HepG2 (cell line): ENCODE measurements around the gene THRA. TPM values are rescaled to one million over a fixed set of nuclear protein-coding genes. Genes with fewer than 3 reads are reported as not detected.

Experiments used
- ATF4 ChIP-seq, 2 experiments: fragments of 450-650 bp in 1 of 2; sonication (generic) in 1 of 2; formaldehyde crosslinking; IDR thresholded peaks; 2 replicates each; pipeline versions ENCODE4 v1.5.0 to v1.8.0; 2020 to 2022; ENCODE audit warnings: mild to moderate bottlenecking in 1 of 2, missing genetic modification reagents in 1 of 2
- DMAP1 ChIP-seq: IDR thresholded peaks from 2 replicates; pipeline ENCODE4 v1.6.1; 2016
- HNF4A ChIP-seq: sonication (generic); formaldehyde crosslinking; IDR thresholded peaks from 2 replicates; pipeline ENCODE4 v1.4.0; 2020; ENCODE audit warnings: missing genetic modification reagents
- NKX3-1 ChIP-seq: sonication (generic); formaldehyde crosslinking; IDR thresholded peaks from 2 replicates; pipeline ENCODE4 v1.5.0; 2020; ENCODE audit warnings: missing genetic modification reagents
- RFX5 ChIP-seq: IDR thresholded peaks from 2 replicates; pipeline ENCODE4 v1.6.1; 2011; ENCODE audit warnings: low read depth, low read length, improper control_type of control experiment
- SATB2 ChIP-seq: sonication (generic); formaldehyde crosslinking; IDR thresholded peaks from 2 replicates; pipeline ENCODE4 v1.5.0; 2020; ENCODE audit warnings: missing genetic modification reagents
- ZMYM4 ChIP-seq: sonication (generic); formaldehyde crosslinking; IDR thresholded peaks from 2 replicates; pipeline ENCODE4 v1.8.1; 2023; ENCODE audit warnings: mild to moderate bottlenecking, missing genetic modification reagents
- ZNF512B ChIP-seq: sonication (generic); formaldehyde crosslinking; IDR thresholded peaks from 2 replicates; pipeline ENCODE4 v1.5.1; 2020; ENCODE audit warnings: missing genetic modification reagents, mild to moderate bottlenecking, borderline replicate concordance
- ZNF670 ChIP-seq: sonication (generic); formaldehyde crosslinking; IDR thresholded peaks from 2 replicates; pipeline ENCODE4 v1.8.0; 2022; ENCODE audit warnings: mild to moderate bottlenecking, missing genetic modification reagents, borderline replicate concordance
- ZNF772 ChIP-seq: sonication (generic); formaldehyde crosslinking; IDR thresholded peaks from 2 replicates; pipeline ENCODE4 v1.5.0; 2020; ENCODE audit warnings: mild to moderate bottlenecking, missing genetic modification reagents
- polyA plus RNA-seq, 8 experiments: library from polyadenylated mRNA; depleted of rRNA in 3 of 8; stranded (reverse) in 7 of 8; unstranded in 1 of 8; fragments of >200 nt; fragmentation: Illumina TruSeq in 4 of 8; extraction: Trizol in 4 of 8; gene quantifications; 2 replicates each; pipeline versions ENCODE4 v1.2.1 to v1.2.3, GENCODE V29; 2011 to 2016; ENCODE audit warnings: low read depth in 4 of 8, missing spikeins in 1 of 8, mixed read lengths in 1 of 8; ENCODE audit not compliant: insufficient read depth in 1 of 8
- total RNA-seq, 5 experiments: library from RNA; depleted of rRNA; stranded (reverse); fragments of >200 nt; fragmentation: Illumina TruSeq; extraction: Trizol; gene quantifications; 2 replicates each; pipeline ENCODE4 v1.2.3, GENCODE V29; 2016; ENCODE audit warnings: low read depth in 1 of 5

The THRA gene
- total and polyA plus RNA-seq, 2 of the 13 experiments (the other 11 are each of a cell fraction or from before 2014, with no cell fraction given) = 8.0 to 9.9 TPM

- TF ChIP-seq ZNF512B (CRISPR knock-in tag) (0 out of 2 replicates have a peak, but pooled peaks have one; percentile 61), ZNF772 (CRISPR knock-in tag) (no peak), DMAP1 (CRISPR knock-in tag) (0 out of 2 replicates have a peak, but pooled peaks have one; percentile 4), ZNF670 (CRISPR knock-in tag) (no peak), RFX5 (no peak), SATB2 (CRISPR knock-in tag) (no peak), NKX3-1 (CRISPR knock-in tag) (no peak), ZMYM4 (CRISPR knock-in tag) (no peak), ATF4 (CRISPR knock-in tag; IDR thresholded peaks at IDR 0.05) (peak in 1 of 2 experiments; percentile 61; a peak in 2 of 4 replicates), HNF4A (CRISPR knock-in tag) (peak; percentile 36)
Observed at GRCh38 chr17:40014375-40014980, 48.3 kb upstream of the THRA start (continued).
